Mesenchymal stem cell (in vitro differentiated cells and primary cell): ENCODE data around the gene NAA16. TPM values are rescaled to one million over a fixed set of nuclear protein-coding genes. Genes with fewer than 3 reads are reported as not detected.

Experiments
- DNase-seq: peaks from one replicate; pipeline ENCODE4 v3.0.0-alpha.2; 2013
- H2AFZ ChIP-seq: one replicate; pipeline ENCODE4 v1.6.1; 2013; ENCODE audit warnings: low read depth, mild to moderate bottlenecking, control low read depth, inconsistent platforms, low read length, moderate library complexity
- H2AK5ac ChIP-seq: 2 replicates; pipeline ENCODE4 v1.6.1; 2013; ENCODE audit warnings: low read length, moderate library complexity, mild to moderate bottlenecking, inconsistent platforms; ENCODE audit not compliant: severe bottlenecking
- H2BK120ac ChIP-seq: one replicate; pipeline ENCODE4 v1.6.1; 2013; ENCODE audit warnings: low read depth, mild to moderate bottlenecking, inconsistent platforms, low read length, moderate library complexity
- H2BK12ac ChIP-seq, 2 experiments: one replicate each; pipeline ENCODE4 v1.6.1; 2013; ENCODE audit warnings: inconsistent platforms in 2 of 2, low read length in 2 of 2, mild to moderate bottlenecking in 2 of 2, moderate library complexity in 2 of 2, control low read depth in 1 of 2
- H2BK15ac ChIP-seq: one replicate; pipeline ENCODE4 v1.6.1; 2013; ENCODE audit warnings: mild to moderate bottlenecking, low read depth, inconsistent platforms; ENCODE audit not compliant: poor library complexity, severe bottlenecking
- H2BK5ac ChIP-seq: 2 replicates; pipeline ENCODE4 v1.6.1; 2013; ENCODE audit warnings: low read depth, mild to moderate bottlenecking, low read length, control low read depth, inconsistent platforms; ENCODE audit not compliant: poor library complexity, severe bottlenecking
- H3K14ac ChIP-seq, 2 experiments: one replicate each; pipeline ENCODE4 v1.6.1; 2013; ENCODE audit warnings: inconsistent platforms in 2 of 2, low read length in 2 of 2, control low read depth in 1 of 2, mild to moderate bottlenecking in 1 of 2, moderate library complexity in 1 of 2
- H3K18ac ChIP-seq, 2 experiments: one replicate each; pipeline ENCODE4 v1.6.1; 2013; ENCODE audit warnings: inconsistent platforms in 2 of 2, low read length in 2 of 2, control low read depth in 1 of 2, low read depth in 1 of 2, mild to moderate bottlenecking in 1 of 2
- H3K23ac ChIP-seq, 2 experiments: one replicate each; pipeline ENCODE4 v1.6.1; 2013; ENCODE audit warnings: inconsistent platforms in 2 of 2, low read length in 2 of 2, mild to moderate bottlenecking in 2 of 2, moderate library complexity in 2 of 2, control low read depth in 1 of 2
- H3K27ac ChIP-seq: 2 replicates; pipeline ENCODE4 v1.5.1; 2013; ENCODE audit warnings: mild to moderate bottlenecking, moderate library complexity, low read length, control low read depth, inconsistent platforms; ENCODE audit not compliant: poor library complexity, severe bottlenecking
- H3K27me3 ChIP-seq, 2 experiments: 2 replicates each; pipeline versions ENCODE4 v1.6.1 to v1.7.0; 2013; ENCODE audit warnings: low read length in 2 of 2, mild to moderate bottlenecking in 2 of 2, moderate library complexity in 2 of 2, control low read depth in 1 of 2, inconsistent platforms in 1 of 2; ENCODE audit not compliant: control insufficient read depth in 1 of 2, insufficient read depth in 1 of 2
- H3K36me3 ChIP-seq, 2 experiments: 2 replicates each; pipeline versions ENCODE4 v1.6.1 to v1.7.0; 2013; ENCODE audit warnings: low read length in 2 of 2, control low read depth in 1 of 2, inconsistent platforms in 1 of 2, low read depth in 1 of 2, mild to moderate bottlenecking in 1 of 2; ENCODE audit not compliant: insufficient read depth in 2 of 2, control insufficient read depth in 1 of 2
- H3K4ac ChIP-seq, 2 experiments: one replicate each; pipeline ENCODE4 v1.6.1; 2013; ENCODE audit warnings: inconsistent platforms in 2 of 2, low read length in 2 of 2, mild to moderate bottlenecking in 2 of 2, moderate library complexity in 2 of 2, control low read depth in 1 of 2, low read depth in 1 of 2
- H3K4me1 ChIP-seq: 2 replicates; pipeline ENCODE4 v1.6.1; 2013; ENCODE audit warnings: low read depth, low read length, control low read depth; ENCODE audit not compliant: control insufficient read depth, insufficient read depth
- H3K4me2 ChIP-seq: 2 replicates; pipeline ENCODE4 v1.6.1; 2013; ENCODE audit warnings: low read length, mild to moderate bottlenecking, inconsistent platforms; ENCODE audit not compliant: poor library complexity, severe bottlenecking
- H3K4me3 ChIP-seq, 2 experiments: 2 replicates each; pipeline versions ENCODE4 v1.5.1 to v1.7.0; 2013; ENCODE audit warnings: low read length in 2 of 2, mild to moderate bottlenecking in 2 of 2, control low read depth in 1 of 2, low read depth in 1 of 2; ENCODE audit not compliant: insufficient read depth in 1 of 2
- H3K79me1 ChIP-seq: replicated peaks from 2 replicates; pipeline ENCODE4 v1.6.1; 2013; ENCODE audit warnings: mild to moderate bottlenecking, control low read depth, low read length, inconsistent platforms; ENCODE audit not compliant: poor library complexity, severe bottlenecking
- H3K9ac ChIP-seq: 2 replicates; pipeline ENCODE4 v1.7.0; 2013; ENCODE audit warnings: mild to moderate bottlenecking, low read length, moderate library complexity
- H3K9me3 ChIP-seq: 2 replicates; pipeline ENCODE4 v1.7.0; 2013; ENCODE audit warnings: mild to moderate bottlenecking, low read length; ENCODE audit not compliant: control insufficient read depth
- H4K8ac ChIP-seq: one replicate; pipeline ENCODE4 v1.6.1; 2013; ENCODE audit warnings: inconsistent platforms, mild to moderate bottlenecking, low read length, moderate library complexity
- H4K91ac ChIP-seq: one replicate; pipeline ENCODE4 v1.6.1; 2013; ENCODE audit warnings: mild to moderate bottlenecking, low read length, inconsistent platforms
- WGBS: methylation state at CpG from one replicate; pipeline ENCODE4 v1.1.7; 2013; ENCODE audit warnings: mixed read lengths; 5-methylcytosine and 5-hydroxymethylcytosine counted together
- polyA plus RNA-seq, 2 experiments: library from polyadenylated mRNA; stranded (reverse); fragments of 200-250 nt; gene quantifications; one replicate each; pipeline ENCODE4 v1.2.3, GENCODE V29; 2013

NAA16 gene
- 12.1 TPM for polyA plus RNA-seq (2013, experiment 1 of 2)
- 10.4 TPM for polyA plus RNA-seq (2013, experiment 2 of 2)

- Histone ChIP-seq H2AK5ac (no peak within 1 kb of the TSS), H4K91ac (no peak within 1 kb of the TSS), H3K9me3 (no peaks in the 10 kb centered on the region), H2BK120ac (no peak within 1 kb of the TSS), H2BK5ac (peak within 1 kb of the TSS; percentile 69), H2BK12ac (no peak within 1 kb of the TSS), H3K4me1 (peaks cover 12% of the 10 kb centered on the region), H3K4me2 (peak within 1 kb of the TSS; percentile 67), H3K27ac (peak within 1 kb of the TSS; percentile 67), H3K23ac (peak within 1 kb of the TSS in 1 of 2 experiments; percentile 50), H3K27me3 (no peaks in the 10 kb centered on the region), H3K18ac (peak within 1 kb of the TSS; percentile 62 to 80), H4K8ac (peak within 1 kb of the TSS; percentile 21), H3K14ac (peak within 1 kb of the TSS in 1 of 2 experiments; percentile 87), H3K4me3 (peak within 1 kb of the TSS; percentile 78 to 94), H3K4ac (peak within 1 kb of the TSS; percentile 3 to 77), H3K36me3 (no peaks in the 10 kb centered on the region), H3K9ac (peak within 1 kb of the TSS; percentile 95), H2BK15ac (peak within 1 kb of the TSS; percentile 62), H2AFZ (peak within 1 kb of the TSS; percentile 79), H3K79me1 (no peaks in the 10 kb centered on the region)
- under 1% methylated on average over 29 of the region's 32 CpGs for WGBS
- DNase-seq = peak; percentile 88
Observed at GRCh38 chr13:41310963-41311405, at the start of gene NAA16. Gene NAA16, plus strand, starts transcription at chr13:41311267. Its CDS starts 262 bp downstream, at chr13:41311529.

- peak within 1 kb of the TSS; percentile 82 for H2BK120ac ChIP-seq
- H3K4me1 ChIP-seq = peaks cover 3% of the 10 kb centered on the region
- peak within 1 kb of the TSS in 1 of 2 experiments; percentile 87 for H3K4ac ChIP-seq
- peak within 1 kb of the TSS; percentile 98 for H2AFZ ChIP-seq
- no peak within 1 kb of the TSS for H2BK15ac ChIP-seq
- no peak within 1 kb of the TSS for H2BK12ac ChIP-seq
- under 1% methylated on average over 18 of the region's 32 CpGs for WGBS
- peak within 1 kb of the TSS in 1 of 2 experiments; percentile 87 for H3K14ac ChIP-seq
- H3K27me3 ChIP-seq = no peaks in the 10 kb centered on the region
- H3K9me3 ChIP-seq = peaks cover 9% of the 10 kb centered on the region
- no peak within 1 kb of the TSS for H3K23ac ChIP-seq
- H3K9ac ChIP-seq = peak within 1 kb of the TSS; percentile 96
- peak within 1 kb of the TSS; percentile 69 to 96 for H3K4me3 ChIP-seq
- H4K91ac ChIP-seq = no peak within 1 kb of the TSS
- H3K18ac ChIP-seq = peak within 1 kb of the TSS; percentile 50 to 69
- peak within 1 kb of the TSS; percentile 55 for H3K27ac ChIP-seq
- peak within 1 kb of the TSS; percentile 70 for H4K8ac ChIP-seq
- H2AK5ac ChIP-seq = no peak within 1 kb of the TSS
- peak; percentile 82 for DNase-seq
- H3K36me3 ChIP-seq = peaks cover 3 to 24% of the 10 kb centered on the region in 2 experiments
- H3K4me2 ChIP-seq = peak within 1 kb of the TSS; percentile 30
- peak within 1 kb of the TSS; percentile 35 for H2BK5ac ChIP-seq
- peaks cover 6% of the 10 kb centered on the region for H3K79me1 ChIP-seq
Observed at GRCh38 chr13:41263261-41263971, 47.7 kb upstream of the NAA16 start, which contains the start of gene MTRF1. Gene MTRF1, minus strand, starts transcription at chr13:41263576. Its CDS starts 2,669 bp downstream, at chr13:41260907.

- Histone ChIP-seq H3K9ac (no peak overlapping the region), H3K9me3 (peaks cover 14% of the 10 kb centered on the region), H3K36me3 (no peaks in the 10 kb centered on the region), H2AFZ (no peak overlapping the region), H3K27me3 (no peaks in the 10 kb centered on the region), H2BK15ac (no peak overlapping the region), H2AK5ac (no peak overlapping the region), H3K79me1 (peaks cover 2% of the 10 kb centered on the region), H2BK120ac (no peak overlapping the region), H3K4me1 (peaks cover 2% of the 10 kb centered on the region), H3K4ac (no peak overlapping the region), H3K4me3 (no peak overlapping the region), H2BK12ac (no peak overlapping the region), H3K27ac (no peak overlapping the region), H4K91ac (no peak overlapping the region), H4K8ac (no peak overlapping the region), H3K4me2 (no peak overlapping the region), H3K18ac (no peak overlapping the region), H3K14ac (no peak overlapping the region), H2BK5ac (no peak overlapping the region), H3K23ac (no peak overlapping the region)
- DNase-seq = no peak
Observed at GRCh38 chr13:41267106-41267505, 44.0 kb upstream of the NAA16 start.

- Histone ChIP-seq H2BK15ac (no peak overlapping the region), H3K18ac (no peak overlapping the region), H3K4ac (no peak overlapping the region), H3K27me3 (no peaks in the 10 kb centered on the region), H4K91ac (no peak overlapping the region), H3K79me1 (no peaks in the 10 kb centered on the region), H2BK5ac (no peak overlapping the region), H2BK12ac (no peak overlapping the region), H3K23ac (no peak overlapping the region), H3K14ac (no peak overlapping the region), H3K4me1 (no peaks in the 10 kb centered on the region), H4K8ac (no peak overlapping the region), H2AK5ac (no peak overlapping the region), H3K9me3 (peaks cover 14% of the 10 kb centered on the region), H3K9ac (no peak overlapping the region), H3K27ac (no peak overlapping the region), H2BK120ac (no peak overlapping the region), H2AFZ (no peak overlapping the region), H3K36me3 (no peaks in the 10 kb centered on the region), H3K4me2 (no peak overlapping the region), H3K4me3 (no peak overlapping the region)
- no CpG with 5 or more reads among the region's 1 CpG for WGBS
- peak; percentile 49 for DNase-seq
Observed at GRCh38 chr13:41268764-41269163, 42.3 kb upstream of the NAA16 start.
